Fibroblast of skin of left biceps (primary cell): ENCODE measurements around the gene ZNRD2.

Experiments
- DNase-seq, 2 experiments: peaks; one replicate each; pipeline ENCODE4 v3.0.0-alpha.2; 2013; ENCODE audit warnings: low read depth in 2 of 2

ZNRD2 gene

DNA sequence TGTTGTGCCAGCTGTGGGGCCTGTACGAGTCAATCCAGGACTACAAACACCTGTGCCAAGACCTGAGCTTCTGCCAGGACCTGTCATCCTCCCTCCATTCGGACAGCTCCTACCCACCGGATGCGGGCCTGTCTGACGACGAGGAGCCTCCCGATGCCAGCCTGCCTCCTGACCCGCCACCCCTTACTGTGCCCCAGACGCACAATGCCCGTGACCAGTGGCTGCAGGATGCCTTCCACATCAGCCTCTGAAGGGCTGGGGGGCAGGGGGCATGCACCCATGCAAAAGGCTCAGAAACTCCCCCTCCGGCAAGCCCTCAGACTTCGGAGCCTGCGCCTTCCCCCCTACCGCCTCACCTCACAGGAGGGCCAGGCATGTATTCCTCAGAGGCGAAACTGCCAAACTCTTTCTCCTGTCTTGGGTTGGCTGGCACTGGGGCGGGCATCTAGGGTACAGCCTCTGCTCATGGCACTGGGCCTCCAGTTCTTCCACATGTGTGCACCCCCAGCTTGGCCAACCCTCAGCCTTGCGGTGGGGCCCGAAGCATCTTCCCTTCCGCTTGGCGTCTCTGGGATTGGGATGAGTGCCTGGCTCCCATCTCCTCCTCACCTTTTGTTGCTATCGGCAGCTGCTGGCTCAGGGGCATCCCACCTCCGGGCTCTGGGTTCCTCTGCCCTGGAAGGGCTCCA is 3.3 kb downstream of the ZNRD2 start:
- DNase-seq, result no peak

DNA sequence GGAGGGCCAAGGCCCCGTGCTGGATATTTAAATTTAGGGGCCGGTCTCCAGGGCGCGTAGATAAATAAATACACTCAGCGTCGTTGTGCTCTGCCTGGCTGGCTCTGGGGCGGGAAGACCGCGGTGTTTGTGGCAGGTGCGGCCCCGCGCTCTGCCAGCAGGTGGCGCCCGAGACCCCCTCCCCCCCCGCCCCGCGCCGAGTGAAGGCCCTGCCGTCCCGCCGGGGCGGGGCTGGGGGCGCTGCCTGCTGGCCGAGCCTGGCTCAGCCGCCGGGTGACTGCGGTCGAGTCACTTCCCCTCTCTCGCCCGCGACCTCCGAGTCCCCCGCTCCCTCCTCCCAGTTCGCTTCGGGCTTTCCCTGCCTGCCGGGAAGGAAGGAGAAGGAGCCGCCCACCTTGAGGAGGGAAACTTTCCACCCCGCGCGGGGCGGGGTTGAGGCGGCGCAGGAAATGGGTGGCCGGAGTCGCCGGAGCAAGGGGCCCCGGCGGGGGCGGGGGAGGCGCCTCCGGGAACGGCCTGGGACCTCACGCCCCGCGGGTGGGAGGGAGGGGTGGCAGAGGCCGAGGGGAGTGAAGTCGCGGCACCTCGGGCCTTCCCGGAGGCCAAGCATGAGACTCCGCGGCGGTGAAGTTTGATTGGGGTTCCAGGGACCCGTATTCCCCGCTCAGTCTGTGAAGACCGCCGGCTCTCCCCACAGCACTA is 4.0 kb downstream of the ZNRD2 start:
- DNase-seq, result peak; percentile 75 to 76

- DNase-seq, result no peak
These were observed 4.7 kb downstream of the ZNRD2 start for GRCh38 chr11:65574811-65575567.

- no peak for DNase-seq
These were observed 5.4 kb downstream of the ZNRD2 start, which contains the start of gene EHBP1L1 for GRCh38 chr11:65575568-65576231. EHBP1L1 (plus strand) TSS chr11:65576053; CDS start chr11:65576303, 250 bp downstream.

GRCh38 chr11:65576232-65576866 is 6.1 kb downstream of the ZNRD2 start:
- no peak for DNase-seq

DNA sequence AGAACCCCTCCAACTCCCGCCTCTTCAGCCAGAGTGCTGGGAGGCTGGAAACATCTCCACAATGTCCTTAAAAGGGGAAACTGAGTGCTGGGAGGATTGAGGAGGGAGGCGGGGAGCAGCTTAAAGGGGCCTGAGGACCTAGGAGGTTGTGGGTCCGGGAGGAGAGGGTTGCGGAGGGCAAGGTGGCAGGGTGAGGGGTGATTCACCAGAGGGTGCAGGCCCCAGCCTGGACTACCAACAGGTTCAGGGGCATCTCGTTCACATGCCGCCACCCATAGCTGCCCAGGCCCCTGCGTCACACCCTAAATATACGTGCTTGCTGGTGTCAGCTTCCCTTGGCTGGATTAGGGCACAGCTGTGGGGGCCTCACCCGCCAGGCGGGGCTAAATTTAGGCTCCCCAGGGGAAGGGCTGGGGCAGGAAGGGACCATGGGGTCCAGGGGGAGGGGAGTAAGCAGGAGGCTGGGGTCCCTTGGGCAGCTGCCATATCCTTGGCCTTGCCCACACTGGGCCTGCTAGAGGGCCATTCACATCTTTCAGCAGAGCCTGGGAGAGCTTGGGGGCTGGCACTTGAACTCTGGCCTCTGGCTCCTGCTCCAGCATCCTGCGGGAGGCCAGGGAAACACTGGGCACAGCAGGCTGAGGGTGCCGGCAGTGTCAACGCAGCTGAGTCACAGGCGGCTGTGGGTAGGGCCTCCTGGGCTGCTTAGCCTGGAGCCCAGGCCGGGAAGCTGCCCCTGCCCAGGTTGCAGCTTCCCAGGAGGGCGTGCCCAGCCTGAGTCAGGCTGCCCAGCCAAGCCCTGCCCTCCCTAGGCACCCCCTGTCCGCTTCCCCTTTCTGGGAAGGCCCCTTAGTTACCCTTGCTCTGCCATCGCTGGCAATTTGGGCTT is 6.8 kb downstream of the ZNRD2 start:
- DNase-seq, result no peak

DNA sequence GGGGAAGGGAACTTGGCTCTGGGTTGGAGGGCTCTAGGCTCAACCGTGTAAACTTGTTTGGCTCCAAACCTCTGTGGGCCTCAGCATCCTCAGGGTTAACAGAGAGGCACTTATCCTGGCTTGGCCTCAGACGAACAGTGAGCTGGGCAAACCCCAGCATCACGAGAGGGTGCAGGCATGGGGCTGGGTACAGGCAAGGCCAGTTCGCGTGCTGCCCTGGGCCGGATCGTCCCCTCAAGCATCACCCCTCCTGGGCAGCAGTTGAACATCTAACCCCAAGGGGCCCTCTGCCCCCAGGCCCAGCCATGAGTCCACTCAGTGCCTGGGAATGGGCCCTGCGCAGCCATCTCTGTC is 7.5 kb downstream of the ZNRD2 start:
- DNase-seq, result no peak

DNA sequence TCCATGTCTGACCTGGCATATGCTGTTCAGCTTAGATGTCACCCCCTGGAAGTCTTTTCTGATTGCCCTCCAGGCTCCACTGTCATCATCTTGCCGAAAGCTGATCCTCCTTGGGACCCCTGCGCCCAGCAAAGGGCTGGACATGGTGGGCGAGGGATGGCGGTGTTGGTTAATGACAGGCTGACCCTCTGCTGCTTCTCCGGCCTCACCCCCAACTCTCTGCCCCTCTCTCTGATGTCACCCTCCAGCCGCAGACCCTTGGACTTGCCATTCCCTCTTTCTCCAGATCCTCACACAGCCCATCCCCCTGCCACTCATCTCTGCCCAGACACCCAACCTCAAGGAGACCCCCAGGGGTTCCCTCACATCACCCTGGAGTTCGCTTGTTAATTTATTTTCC is 7.9 kb downstream of the ZNRD2 start:
- no peak for DNase-seq

GRCh38 chr11:65578667-65579066 is 8.4 kb downstream of the ZNRD2 start:
- no peak for DNase-seq

DNA sequence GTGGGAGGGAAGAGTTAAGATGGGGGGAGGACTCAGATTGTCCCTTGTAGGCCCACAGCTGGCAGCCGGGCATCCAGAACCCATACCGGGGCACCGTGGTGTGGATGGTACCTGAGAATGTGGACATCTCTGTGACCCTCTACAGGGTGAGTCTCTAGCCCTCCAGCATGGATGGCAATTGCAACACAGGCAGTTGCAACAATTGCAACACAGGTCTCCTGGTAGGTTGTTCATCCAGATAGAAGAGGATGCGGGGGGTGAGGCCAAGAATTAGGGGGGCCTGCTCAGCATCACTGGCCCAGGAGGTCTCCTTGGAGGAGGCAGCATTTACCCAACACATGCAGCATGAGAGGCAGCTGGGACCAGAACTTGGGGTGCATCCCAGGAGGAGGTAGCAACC is 9.0 kb downstream of the ZNRD2 start:
- DNase-seq, result no peak

DNA sequence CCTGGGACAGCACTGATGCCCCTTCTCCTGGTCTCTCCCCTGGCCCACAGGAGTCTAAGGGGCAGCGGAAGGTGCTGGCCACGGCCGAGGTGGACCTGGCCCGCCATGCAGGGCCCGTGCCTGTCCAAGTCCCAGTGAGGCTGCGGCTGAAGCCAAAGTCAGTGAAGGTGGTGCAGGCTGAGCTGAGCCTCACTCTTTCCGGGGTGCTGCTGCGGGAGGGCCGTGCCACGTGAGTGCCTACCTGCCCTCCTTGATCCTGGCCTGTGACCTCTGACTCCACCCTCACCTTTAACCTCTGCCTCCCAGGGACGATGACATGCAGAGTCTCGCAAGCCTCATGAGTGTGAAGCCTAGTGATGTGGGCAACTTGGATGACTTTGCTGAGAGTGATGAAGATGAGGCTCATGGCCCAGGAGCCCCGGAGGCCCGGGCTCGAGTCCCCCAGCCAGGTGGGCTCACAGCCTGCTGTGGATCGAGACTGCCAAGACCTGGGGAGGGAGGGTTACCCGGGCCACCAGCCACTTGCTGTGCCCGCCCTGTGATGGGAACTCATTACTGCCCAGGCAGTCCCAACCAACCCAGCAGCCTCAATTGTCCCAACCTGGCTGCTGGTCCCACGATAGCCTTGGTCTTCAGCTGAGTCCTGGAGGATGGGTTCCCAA is 9.9 kb downstream of the ZNRD2 start:
- DNase-seq, result no peak

- no peak for DNase-seq
These were observed 10.5 kb downstream of the ZNRD2 start for GRCh38 chr11:65580756-65581155.

DNA sequence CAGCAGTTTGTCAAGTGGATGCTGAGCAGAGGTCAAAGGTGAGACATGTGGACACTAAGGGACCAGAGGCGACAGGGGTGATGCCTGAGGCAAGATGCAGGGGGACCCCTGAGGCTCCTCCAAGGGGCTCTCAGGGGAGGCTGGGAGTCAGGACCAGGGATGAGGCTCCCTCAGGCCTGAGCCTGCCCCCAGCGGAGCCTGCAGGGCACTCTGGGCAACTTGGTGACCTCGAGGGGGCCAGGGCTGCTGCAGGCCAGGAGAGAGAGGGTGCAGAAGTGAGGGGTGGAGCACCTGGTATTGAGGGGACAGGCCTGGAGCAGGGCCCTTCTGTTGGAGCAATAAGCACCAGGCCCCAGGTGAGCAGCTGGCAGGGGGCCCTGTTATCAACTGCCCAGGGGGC is 11.7 kb downstream of the ZNRD2 start:
- DNase-seq, result no peak

DNA sequence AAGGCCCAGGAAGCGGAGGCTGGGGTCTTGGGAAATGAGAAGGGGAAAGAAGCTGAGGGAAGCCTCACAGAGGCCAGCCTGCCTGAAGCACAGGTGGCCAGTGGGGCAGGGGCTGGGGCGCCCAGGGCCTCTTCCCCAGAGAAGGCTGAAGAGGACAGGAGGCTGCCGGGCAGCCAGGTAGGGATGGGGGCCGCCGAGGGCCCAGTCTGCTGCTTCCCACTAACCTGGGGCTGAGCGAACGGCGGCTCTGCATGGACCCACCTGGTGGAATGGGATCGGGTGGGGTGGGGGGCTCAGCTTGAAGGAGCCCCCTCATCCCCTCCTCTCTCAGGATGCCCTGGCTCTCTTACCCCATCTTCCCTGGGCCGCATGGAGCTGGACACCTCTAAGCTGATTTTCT is 13.3 kb downstream of the ZNRD2 start:
- DNase-seq, result no peak

- no peak for DNase-seq
These were observed 13.8 kb downstream of the ZNRD2 start for GRCh38 chr11:65584106-65584505.

DNA sequence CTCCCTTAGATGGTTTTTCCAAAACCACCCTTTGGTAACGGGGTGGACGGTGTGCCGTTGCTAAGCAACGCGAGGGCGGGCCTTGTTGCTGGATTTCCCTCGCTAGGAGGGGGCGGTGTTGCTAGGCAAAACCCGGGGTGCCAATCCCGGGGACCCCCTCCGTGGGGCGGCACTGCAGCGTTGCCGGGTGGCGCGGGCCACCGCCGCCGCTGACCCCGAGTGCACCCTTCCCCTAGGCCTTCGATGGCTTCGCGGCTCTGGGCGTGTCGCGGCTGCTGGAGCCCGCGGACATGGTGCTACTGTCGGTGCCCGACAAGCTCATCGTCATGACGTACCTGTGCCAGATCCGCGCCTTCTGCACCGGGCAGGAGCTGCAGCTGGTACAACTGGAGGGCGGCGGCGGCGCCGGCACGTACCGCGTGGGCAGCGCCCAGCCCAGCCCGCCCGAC is 14.5 kb downstream of the ZNRD2 start:
- DNase-seq, result no peak

- no peak for DNase-seq
These were observed 15.3 kb downstream of the ZNRD2 start for GRCh38 chr11:65585396-65586246.

DNA sequence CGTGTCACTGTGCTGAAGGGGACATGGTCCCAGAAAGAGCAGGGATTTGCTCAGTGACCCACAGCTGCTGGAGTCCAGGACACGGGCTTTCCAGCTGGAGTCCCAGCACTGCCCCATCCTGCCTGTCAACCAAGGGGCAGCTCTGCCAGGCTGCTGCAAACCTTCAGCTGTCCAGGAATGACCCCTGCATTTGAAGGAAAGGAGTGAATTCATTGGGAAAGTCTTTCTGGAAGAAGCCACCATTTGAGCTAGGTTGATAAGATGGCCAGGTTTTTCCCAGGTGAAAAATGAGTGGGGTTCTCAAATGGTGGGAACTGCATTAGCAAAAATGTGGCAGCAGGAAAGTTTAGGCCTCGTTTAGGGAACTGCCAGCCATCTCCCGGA is 16.0 kb downstream of the ZNRD2 start:
- no peak for DNase-seq

GRCh38 chr11:65586676-65587075 is 16.4 kb downstream of the ZNRD2 start:
- DNase-seq, result no peak
